DMS 273 treated with DMSO at 0.1 percent for 48 hours (cell line): Measurements from ENCODE around the gene DHCR7.

Experiments used
- DNase-seq: peaks from one replicate; lab custom pipeline; 2025; lab: John Stamatoyannopoulos, UW

The DHCR7 gene, protein sequence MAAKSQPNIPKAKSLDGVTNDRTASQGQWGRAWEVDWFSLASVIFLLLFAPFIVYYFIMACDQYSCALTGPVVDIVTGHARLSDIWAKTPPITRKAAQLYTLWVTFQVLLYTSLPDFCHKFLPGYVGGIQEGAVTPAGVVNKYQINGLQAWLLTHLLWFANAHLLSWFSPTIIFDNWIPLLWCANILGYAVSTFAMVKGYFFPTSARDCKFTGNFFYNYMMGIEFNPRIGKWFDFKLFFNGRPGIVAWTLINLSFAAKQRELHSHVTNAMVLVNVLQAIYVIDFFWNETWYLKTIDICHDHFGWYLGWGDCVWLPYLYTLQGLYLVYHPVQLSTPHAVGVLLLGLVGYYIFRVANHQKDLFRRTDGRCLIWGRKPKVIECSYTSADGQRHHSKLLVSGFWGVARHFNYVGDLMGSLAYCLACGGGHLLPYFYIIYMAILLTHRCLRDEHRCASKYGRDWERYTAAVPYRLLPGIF

DNA sequence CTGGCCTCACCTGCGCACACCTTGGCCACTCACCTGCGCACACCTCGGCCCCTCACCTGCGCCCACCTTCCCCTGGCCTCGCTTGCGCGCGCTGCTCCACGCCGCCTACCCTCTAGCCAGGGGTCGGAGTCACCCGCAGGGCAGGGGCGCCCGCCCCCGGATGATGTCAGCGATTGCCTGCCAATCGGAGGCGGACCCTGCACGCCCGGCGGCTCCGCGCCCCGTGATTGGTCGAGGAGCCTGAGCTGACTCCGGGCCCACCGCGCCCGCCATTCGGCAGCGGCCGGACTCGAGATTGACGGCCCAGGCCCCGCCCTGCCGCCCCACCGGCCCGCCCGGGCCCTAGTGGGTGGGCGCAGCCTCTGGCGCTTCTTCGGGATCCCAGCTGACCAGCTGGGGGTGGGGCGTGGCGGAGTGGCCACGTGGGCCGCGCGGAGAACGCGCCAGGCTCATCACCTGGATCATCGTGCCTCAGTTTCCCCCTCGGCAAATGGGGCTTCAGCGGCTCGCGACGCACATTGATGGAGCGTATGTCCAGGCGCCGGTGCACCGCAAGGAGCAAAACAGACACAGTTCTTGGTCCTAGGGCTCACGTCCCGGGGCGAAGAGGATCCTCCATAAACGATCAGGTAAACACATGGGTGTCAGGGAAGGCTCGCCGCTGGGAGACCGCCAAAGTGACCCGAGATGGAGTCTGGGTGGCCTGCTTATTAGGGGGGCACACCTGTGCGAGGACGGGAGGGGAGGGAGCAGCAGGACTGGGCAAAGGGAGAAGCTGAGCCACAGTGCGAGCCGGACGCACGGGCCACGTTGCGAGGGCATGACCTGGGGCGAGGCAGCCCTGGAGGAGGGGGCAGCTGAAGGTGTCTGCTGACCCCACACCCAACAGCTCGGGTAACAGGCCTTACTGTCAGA lies at the start of gene DHCR7:
TSS of gene DHCR7 (minus strand) at position 137 of the 915 bp plus-strand sequence. CDS start 3,441 bp downstream, outside the sequence.
- peak; percentile 67 for DNase-seq

DNA sequence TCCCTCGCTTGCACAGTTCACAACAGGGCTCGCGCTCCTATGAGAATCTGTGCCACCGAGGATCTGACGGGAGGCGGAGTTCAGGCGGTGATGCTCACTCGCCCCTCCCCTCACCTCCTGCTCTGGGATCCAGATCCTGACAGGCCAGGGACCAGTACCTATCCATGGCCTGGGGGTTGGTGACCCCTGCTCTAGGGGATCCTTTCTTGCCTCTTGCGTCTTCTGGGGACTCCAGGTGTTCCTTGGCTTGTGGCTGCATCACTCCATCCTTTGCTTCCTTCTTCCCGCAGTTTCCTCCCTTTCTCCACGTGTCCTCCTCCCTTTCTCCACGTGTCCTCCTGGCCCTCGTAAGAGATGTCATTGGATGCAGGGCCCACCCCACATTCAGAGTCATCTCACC lies 48.2 kb upstream of the DHCR7 start:
- no peak for DNase-seq

DNA sequence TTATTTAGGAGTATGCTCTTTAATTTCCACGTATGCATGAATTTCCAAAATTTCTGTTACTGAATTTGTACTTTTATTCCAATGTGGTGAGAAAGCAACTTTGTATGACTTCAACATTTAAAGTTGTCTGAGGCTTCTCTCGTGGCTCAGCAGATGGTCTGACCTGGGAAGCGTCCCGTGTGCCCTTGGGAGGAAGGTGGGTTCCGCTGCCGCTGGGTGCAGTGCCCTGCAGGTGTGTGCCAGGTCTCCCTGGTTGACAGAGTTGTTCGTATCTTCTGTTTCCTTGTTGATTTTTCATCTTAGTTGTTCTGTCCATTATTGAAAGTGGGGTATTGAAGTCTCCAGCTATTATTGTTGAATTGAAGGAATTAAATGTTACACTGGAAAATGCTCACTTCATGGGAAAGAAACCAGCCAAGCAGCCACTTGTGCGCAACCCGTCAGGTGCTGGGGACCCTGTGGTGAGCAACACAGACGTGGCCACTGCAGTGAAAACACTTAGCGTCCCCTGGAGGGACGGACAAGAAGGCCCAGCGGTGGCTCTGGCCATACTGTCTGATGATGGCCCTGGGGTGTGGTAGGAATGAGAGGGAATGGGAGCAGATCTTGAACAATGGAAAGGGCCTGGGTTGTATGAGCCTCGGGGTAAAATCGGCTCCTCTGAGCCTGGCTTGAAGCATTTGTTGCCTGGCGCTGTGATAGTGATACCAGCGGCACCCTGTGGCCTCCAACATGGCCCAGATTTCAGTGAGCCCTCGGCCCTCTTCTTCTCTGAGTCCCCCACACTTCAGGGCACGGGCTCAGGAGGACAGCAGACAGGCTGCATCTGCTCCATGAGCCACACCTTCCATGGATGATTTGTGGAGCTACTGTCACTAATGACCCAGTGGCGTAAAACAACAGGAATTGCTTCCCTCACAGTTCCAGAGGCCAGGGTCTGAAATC lies 47.4 kb upstream of the DHCR7 start:
- no peak for DNase-seq

DNA sequence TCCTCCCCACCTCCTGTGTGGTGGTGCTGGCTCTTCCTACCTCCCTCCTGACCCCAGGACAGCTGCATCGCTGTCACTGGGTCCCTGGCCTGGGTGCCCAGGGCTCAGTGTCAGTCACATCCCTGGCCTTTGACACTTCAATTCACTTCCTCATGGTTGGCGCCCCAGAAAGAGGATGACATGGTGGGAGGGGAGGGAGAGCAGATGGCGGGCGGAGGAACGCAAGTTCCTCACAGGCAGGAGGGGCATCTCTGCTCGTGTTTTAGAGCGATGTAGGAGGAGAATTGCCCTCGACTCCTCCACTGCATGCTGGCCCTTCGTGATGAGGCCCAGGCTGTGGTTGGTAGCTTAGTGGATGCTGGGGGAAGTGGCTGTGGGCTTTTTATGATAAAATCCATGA lies 43.7 kb upstream of the DHCR7 start:
- DNase-seq: no peak

DNA sequence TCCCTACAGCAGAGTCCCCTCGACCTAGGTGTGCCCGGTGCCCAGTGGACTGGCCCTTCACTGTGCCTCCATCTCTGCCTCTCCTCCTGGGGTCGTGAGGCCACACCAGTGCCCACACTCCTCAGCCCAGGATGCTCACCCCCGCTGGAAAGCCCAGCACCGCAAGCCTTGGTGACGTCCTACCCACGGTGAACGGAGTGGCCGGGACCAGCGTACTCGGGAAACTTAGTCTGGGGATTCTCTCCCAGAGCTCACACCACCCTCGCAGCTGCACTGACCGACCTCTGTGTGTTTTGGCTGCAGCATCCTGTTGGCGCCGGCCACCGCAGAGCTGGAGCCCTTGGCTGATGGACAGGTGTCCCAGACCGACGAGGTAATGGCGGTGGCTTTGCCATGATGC lies 43.3 kb upstream of the DHCR7 start:
- no peak for DNase-seq

DNA sequence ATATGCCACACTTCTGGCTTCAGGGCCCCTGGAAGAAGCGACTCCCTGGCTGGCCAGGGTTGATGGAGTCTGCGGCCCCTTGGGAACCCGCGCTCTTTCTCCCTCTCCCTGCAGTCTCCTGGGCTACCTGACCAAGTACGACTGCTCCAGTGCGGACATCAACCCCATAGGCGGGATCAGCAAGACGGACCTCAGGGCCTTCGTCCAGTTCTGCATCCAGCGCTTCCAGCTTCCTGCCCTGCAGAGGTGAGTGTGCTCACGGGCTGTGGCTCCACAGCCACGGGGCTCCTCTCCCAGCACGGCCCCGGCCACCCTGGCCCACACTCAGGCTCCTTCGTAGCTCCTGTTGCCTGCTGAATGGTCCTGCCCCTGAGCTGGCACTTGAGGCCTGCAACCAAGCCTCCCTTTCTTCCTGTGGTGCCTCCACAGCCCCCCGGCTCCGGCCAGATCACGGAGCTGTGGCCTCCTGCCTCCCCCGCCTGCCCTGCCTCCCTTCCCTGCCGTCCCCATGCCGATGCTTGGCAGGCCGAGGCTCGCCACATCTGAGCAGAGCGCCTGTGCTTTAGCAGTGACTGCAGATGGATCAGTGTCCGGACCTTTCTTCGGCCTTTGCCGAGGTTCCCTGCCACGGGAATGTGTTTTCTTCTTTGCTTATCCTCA lies 42.7 kb upstream of the DHCR7 start:
- no peak for DNase-seq

DNA sequence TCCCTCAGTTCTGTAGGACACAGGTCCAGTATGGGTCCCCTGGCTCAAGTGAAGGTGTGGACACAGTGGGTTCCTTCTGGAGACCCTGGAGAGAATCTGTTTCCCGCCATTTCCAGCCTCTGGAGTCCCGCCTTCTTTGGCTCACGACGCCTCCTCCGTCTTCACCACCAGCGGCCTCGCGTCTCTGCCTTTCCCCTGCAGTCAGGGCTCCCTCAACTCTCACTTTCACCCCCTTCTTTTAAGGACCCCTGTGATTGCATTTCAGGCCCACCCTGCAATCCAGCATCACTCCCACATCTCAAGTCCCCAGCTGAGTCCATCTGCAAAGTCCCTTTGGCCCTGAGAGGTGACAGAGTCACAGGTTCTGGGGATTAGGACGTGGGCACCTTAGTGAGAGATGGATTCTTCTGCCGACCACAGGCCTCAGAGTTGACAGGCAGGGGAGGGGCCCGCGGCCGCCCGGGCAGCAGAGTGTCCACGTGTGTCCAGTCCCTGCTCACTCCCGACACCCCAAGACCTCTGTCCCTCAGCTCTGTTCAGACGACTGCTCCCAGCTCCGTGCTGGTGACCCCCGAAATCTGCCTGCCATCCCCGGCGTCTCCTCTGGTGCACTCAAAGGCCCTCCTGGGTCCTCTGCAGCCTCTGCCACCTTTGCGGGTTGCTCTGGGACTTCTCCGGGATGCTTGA lies 42.0 kb upstream of the DHCR7 start:
- DNase-seq: no peak

DNA sequence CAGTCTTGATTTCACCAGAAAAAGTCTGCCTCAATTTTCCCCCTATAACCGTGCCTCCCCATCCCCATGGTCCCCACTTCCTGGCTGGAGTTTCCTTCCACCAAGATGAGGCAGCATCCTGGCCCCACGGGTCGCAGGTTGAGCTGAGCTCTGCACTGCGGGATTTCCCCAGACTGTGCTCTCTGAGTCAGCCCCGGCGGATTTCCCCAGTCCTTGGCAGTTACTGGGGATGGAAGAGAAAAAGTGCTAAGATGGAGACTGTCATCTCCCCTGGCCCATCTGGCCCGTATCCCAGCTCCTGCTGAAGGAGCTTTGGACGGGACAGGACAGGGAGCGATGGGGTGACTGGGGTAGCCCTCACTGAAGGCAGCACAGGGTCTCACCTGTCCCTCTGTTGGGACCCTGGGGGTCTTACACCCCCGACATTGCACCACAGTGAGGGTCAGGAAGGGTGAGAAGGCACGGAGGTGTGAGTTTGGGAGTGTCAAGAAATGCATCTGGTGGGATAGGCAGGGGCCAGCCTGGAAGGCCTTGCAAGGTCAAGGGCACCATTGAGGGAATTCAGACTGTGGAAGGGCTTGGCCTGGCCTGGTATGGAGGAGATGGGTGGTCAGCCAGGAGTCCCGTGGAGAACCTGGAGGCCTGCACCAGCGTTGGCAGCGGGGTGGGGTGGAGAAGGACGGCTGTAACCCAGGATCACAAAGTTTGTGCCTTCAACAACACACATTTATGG lies 41.3 kb upstream of the DHCR7 start:
- no peak for DNase-seq

DNA sequence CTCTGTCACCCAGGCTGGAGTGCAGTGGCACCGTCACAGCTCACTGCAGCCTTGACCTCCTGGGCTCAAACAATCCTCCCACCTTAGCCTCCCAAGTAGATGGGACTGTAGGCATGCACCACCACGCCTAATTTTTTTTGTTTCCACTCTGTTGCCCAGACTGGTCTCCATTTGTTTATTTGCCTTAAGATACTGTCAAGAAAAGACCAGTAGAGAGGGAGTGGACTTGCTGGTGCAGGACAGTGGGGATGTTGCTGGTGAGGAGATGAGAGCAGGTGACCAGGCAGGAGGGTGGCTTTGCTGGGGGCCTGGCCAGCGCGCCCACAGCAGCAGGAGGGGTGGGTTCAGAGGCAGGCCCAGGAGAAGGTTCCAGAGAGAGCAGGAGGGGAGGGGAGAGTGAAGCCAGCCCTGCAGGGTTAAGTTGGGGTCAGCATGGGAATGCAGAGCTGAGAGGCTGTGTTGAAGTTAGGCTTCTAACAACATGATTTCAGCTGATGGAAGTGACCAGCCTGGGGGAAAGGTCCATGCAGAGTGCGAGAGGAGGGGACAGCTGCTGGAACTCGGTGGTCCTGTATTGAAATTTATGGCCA lies 40.6 kb upstream of the DHCR7 start:
- DNase-seq: no peak

DNA sequence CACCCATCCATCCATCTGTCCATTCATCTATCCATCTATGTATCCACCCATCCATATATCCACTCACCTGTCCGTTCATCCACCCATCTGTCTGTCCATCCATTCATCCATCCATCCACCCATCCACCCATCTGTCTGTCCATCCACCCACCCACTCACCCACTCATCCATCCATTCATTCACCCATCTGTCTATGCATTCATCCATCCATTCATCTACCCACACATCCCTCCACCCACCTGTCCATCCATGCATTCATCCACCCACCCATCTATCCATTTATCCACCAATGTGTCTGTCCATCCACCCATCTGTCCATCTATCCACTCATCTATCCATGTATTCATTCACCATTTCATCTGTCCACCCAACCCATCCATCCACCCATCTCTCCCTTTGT lies 38.1 kb upstream of the DHCR7 start:
- DNase-seq: no peak

DNA sequence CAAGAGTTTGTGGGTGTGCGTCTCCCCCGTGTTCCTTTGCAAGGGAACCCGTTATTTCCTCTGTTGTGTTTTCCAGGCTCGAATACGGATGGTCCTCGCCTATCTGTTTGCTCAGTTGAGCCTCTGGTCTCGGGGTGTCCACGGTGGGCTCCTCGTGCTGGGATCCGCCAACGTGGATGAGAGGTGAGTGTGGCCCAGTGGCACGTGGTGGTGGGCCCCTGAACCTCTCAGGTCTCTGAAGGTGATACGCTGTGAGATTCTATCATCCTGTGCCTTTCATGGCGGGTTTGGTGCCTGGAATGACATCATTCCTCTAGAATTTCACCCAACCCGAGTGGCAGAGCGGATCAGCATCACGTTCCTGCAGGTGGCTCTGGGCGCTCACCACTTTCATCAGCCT lies 37.3 kb upstream of the DHCR7 start:
- DNase-seq: no peak

DNA sequence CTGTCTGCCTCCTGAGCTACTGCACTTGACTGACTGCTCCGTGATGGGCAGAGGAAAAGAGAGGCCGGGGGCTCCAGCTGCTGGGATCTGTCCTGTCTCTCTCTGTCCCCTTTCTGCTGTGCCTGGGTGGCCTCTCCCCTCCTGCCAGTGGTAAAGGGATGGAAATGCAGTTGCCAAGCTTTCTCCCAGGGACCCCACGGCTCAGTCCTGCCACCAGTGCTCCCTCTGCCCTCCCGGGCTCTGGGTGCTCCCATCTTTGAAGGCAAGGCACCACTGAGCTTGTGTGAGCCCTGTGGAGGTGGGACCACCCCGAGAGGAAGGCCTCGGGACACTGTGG lies 36.8 kb upstream of the DHCR7 start:
- no peak for DNase-seq

DNA sequence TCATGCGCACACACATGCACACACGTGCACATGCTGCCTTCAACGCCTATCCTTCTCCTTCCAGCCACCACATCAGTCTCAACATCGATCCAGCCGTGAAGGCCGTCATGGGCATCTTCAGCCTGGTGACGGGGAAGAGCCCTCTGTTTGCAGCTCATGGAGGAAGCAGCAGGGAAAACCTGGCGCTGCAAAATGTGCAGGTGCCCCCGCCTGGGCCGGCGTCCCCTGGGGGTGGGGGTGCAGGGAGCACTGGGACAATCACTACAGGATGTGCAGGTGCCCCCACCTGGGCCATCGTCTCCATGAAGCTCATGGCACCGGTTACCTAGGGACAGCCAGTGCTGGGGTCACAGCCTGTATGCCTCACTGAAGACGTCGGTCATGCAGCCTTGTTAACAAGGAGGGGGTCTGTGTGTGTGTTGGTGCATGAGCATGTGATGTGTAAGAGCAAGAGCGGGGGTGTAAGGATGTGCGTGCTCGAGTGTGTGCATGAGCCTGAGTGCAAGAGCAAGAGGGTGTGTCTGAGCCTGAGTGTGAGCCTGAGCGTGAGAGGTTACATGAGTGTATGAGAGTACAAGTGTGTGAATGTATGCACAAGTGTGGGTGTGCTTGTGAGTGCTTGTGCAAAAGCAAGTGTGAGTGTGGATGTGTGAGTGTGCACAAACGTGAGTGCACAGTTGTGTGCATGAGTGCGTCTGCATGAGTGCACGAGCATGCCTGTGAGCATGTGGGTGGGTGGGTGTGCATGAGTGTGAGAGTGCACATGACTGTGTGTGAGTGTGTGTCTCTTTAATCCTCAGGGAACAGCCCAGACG lies 36.3 kb upstream of the DHCR7 start:
- no peak for DNase-seq

DNA sequence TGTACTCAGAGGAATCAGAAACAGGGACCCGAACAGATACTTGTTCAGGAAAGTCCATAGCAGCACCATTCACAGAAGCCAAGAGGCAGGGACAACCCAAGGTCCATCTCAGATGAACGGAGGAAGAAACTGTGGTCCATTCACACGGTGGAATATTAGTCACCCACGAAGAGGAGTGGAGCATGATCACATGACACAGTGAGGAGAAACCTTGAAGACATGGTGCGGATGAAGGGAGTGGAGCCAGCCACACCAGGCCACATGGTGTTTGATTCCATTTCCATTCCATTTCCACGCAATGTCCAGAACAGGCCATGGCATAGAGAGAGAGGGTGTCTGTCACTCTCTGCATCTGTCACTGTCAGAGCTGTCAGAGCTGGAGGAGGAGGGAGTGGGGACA lies 35.5 kb upstream of the DHCR7 start:
- DNase-seq: no peak

DNA sequence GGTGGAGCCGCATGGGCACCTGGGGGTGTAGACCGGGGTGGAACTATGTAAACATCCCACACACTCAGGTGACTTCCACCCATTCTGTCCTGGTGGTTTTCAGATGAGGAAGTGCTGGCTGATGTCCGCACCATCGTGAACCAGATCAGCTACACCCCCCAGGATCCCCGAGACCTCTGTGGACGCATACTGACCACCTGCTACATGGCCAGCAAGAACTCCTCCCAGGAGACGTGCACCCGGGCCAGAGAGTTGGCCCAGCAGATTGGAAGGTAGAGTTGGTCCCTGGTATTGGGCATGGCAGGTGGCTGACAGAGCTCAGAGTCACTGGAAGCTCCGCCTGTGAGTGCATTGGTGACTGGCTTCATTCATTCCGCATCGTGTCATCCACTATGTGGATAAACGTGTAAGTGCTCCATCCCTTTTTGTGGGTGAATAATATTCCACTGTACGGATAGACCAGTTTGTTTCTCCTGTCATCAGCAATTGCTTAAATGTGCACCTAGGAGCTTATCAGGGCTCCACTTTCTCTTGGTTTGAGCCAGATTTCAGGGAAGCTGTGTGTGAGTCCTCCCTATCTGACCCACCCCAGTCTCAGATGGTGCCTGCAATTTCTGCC lies 34.7 kb upstream of the DHCR7 start:
- no peak for DNase-seq

DNA sequence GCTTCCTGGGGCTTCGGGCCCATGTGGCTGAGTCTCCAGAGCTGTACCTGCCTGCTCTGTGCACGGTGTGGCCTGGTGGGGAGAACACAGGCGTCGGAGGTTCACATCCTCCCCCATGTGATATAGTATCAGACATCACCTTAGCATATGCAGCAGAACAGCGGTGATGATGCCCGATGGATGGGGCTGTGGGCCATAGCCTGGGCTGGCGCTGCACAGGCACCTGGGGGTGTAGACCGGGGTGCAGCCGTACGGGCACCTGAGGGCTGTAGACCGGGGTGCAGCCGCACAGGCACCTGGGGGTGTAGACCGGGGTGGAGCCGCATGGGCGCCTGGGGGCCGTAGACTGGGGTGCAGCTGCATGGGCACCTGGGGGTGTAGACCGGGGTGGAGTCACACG lies 34.0 kb upstream of the DHCR7 start:
- no peak for DNase-seq

DNA sequence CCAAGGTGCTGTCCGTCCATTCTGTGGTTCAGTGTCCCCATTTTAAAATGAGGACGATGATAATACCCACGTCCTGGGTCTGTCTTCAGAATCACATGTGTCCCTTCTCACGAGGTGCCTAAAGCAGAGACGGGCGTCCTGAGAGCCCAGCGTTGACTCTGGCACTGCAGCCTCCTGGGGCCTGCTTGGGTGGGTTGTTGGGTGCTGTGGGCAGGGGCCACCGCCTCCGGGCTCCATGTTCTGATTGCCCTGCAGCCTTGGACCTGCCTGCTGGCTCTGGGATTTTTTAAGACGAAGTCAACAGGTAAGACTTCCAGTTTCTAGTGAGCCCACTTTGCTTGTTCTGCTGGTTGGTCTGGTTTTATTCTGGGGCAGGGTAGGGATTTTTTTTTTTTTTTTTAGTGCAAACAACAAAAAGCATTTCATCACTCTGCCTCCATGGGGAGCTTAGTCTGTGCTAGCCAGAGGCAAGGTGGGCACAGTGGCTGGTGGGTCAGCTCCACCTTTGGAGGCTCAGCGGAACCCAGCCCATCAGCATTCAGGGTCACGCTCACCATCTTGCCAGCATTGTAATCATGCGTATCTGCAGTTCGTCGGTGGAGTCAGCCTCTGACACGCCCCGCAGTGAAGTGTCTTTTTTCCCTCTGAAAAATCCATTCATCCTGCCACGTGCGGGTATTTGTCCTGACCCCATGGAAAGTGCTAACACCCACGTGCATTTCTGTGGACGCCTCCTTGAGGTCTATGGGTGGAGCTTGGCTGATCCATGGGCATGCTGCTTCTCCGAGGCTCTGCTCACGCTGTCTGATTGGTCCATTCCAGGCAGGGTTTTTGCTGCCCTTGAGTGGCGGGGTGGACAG lies 33.1 kb upstream of the DHCR7 start:
- DNase-seq: no peak

DNA sequence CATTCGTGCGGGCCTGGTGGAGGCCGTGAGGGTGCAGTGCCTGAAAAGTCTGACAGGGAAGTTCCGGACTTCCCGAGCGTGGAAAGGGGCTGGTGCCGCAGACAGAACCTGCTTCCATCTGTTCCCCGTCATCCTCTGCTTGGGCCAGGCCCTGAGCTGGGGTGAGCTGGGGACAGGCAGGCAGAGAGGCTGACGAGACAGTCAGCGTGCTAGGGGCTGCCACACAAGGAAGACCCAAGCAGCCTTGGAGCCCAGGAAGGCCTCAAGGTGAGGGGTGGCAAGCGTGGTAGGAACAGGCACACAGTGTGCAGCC lies 30.3 kb upstream of the DHCR7 start:
- DNase-seq: no peak
